H1 (cell line): ENCODE measurements around the gene CAVIN2. TPM values are rescaled to one million over a fixed set of nuclear protein-coding genes. Genes with fewer than 3 reads are reported as not detected.

Experiments
- SAP30 ChIP-seq: fragments of 300-600 bp; sonication (generic); IDR thresholded peaks from 2 replicates; pipeline ENCODE4 v1.7.1; 2012; ENCODE audit warnings: low read length, moderate library complexity, mild to moderate bottlenecking, inconsistent platforms; ENCODE audit not compliant: insufficient read depth, insufficient replicate concordance
- polyA plus RNA-seq, 7 experiments: library from polyadenylated mRNA; depleted of rRNA in 3 of 7; stranded (reverse) in 5 of 7; unstranded in 2 of 7; fragments of >200 nt in 5 of 7; fragments of 200-250 nt in 2 of 7; gene quantifications; 1 replicate in 5 of 7; 2 replicates in 1 of 7; 4 replicates in 1 of 7; pipeline versions ENCODE4 v1.2.1 to v1.2.3, GENCODE V29; 2011 to 2013; ENCODE audit warnings: missing spikeins in 2 of 7, mixed read lengths in 2 of 7
- total RNA-seq: library from RNA; stranded (reverse); fragmentation: NEBNext Ultra II Directional; extraction: Animal tissue kit (Norgen Biotek cat#: 25700); gene quantifications from 2 replicates; pipeline ENCODE4 v1.2.1, GENCODE V29; 2021

CAVIN2 gene
- total and polyA plus RNA-seq, 2 of the 8 experiments (the other 6 are each of a cell fraction or from before 2014, with no cell fraction given): 0.03 TPM; not detected in 1

DNA sequence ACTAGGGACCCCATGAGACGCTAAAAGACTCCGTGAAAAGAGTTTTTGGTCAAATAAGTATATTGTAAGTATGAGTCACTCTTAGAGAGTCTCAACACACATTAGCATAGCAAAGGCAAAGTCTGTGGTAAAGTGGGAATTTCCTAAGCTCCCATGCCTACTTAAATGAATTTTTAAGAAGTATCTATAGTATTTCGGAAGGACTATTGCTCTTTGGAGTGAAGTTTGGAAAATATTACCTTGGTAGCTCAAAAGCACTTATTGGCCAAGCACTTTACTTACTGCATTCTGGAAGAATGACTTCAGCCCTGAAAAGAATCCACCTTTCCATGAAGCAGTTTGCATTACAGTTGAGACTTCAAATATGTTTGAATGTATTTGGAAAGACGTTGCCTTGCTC, 57.1 kb downstream of the CAVIN2 start (continued):
- no peak for TF ChIP-seq SAP30
